GM18505 (cell line): ENCODE data around the gene COPS7A.

ENCODE experiments used
- ATAC-seq: cut with Tn5 transposase; IDR thresholded peaks from one replicate; pipeline ENCODE4 v1.9.1; 2021; ENCODE audit not compliant: unreplicated experiment
- POLR2A ChIP-seq: IDR thresholded peaks from 4 replicates; pipeline ENCODE4 v1.6.1; 2011; ENCODE audit warnings: borderline replicate concordance; ENCODE audit not compliant: insufficient read depth, insufficient read length; ENCODE audit errors: extremely low read depth

COPS7A gene

DNA sequence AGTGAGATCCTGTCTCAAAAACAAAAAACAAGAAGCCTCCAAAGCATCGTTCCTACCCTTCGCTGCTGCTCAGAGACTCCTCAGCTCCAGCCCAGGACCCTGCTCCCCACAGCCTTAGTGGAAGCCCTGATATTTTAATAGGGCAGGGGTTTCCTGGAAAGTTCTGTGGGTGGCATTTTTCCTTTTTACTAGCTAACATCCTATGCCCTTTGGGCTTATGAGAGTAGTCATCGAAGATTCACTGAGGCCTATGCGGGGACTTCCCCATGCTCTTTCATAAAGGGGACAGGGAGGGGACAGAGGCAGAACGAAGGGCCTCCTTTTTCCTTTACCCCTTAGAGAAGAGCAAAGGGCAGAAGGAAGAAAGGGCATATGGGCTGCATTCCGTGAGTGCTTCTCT lies 56.7 kb downstream of the COPS7A start:
- ATAC-seq, result no peak
- no peak for TF ChIP-seq POLR2A
